HEK293T (cell line): ENCODE results near the gene PHLPP1.

Experiments used
- ARNT ChIP-seq: fragments of 450-650 bp; IDR thresholded peaks from 2 replicates; pipeline ENCODE4 v1.6.1; 2017; ENCODE audit warnings: mild to moderate bottlenecking
- BHLHE40 ChIP-seq: fragments of 450-650 bp; IDR thresholded peaks from 2 replicates; pipeline ENCODE4 v1.6.1; 2016; ENCODE audit warnings: mild to moderate bottlenecking, moderate library complexity, borderline replicate concordance
- CTBP1 ChIP-seq: fragments of 450-650 bp; IDR thresholded peaks from 2 replicates; pipeline ENCODE4 v1.6.1; 2016; ENCODE audit warnings: borderline replicate concordance
- ELF4 ChIP-seq: fragments of 450-650 bp; IDR thresholded peaks from 2 replicates; pipeline ENCODE4 v1.6.1; 2017; ENCODE audit warnings: antibody characterized with exemption
- FOXK2 ChIP-seq: fragments of 450-650 bp; IDR thresholded peaks from 2 replicates; pipeline ENCODE4 v1.6.1; 2016; ENCODE audit warnings: mild to moderate bottlenecking
- FOXM1 ChIP-seq: fragments of 450-650 bp; IDR thresholded peaks from 2 replicates; pipeline ENCODE4 v1.6.1; 2017; ENCODE audit warnings: mild to moderate bottlenecking, borderline replicate concordance
- L3MBTL2 ChIP-seq: fragments of 450-650 bp; conservative IDR thresholded peaks from 2 replicates; pipeline ENCODE4 v1.6.1; 2016; ENCODE audit warnings: mild to moderate bottlenecking
- LEF1 ChIP-seq: fragments of 450-650 bp; IDR thresholded peaks from 2 replicates; pipeline ENCODE4 v1.6.1; 2017; ENCODE audit warnings: mild to moderate bottlenecking, borderline replicate concordance
- NFRKB ChIP-seq: fragments of 450-650 bp; IDR thresholded peaks from 2 replicates; pipeline ENCODE4 v1.6.1; 2016; ENCODE audit warnings: mild to moderate bottlenecking, moderate library complexity
- SUZ12 ChIP-seq: fragments of 450-650 bp; IDR thresholded peaks from 2 replicates; pipeline ENCODE4 v1.6.1; 2016; ENCODE audit warnings: mild to moderate bottlenecking
- TARDBP ChIP-seq: fragments of 450-650 bp; IDR thresholded peaks from 2 replicates; pipeline ENCODE4 v1.6.1; 2016

GRCh38 chr18:62683935-62684334 is 31.4 kb upstream of the PHLPP1 start:
- no peak for TF ChIP-seq BHLHE40
- TF ChIP-seq FOXK2, result no peak
- TF ChIP-seq FOXM1, result no peak
- TF ChIP-seq ELF4, result no peak
- no peak for TF ChIP-seq LEF1
- no peak for TF ChIP-seq CTBP1
- no peak for TF ChIP-seq ARNT
- no peak for TF ChIP-seq SUZ12
- TF ChIP-seq L3MBTL2, result no peak
- TF ChIP-seq NFRKB, result no peak
- TF ChIP-seq TARDBP, result no peak
